Caco-2 (cell line): ENCODE data around the gene PIK3R2. TPM values are rescaled to one million over a fixed set of nuclear protein-coding genes. Genes with fewer than 3 reads are reported as not detected.

Experiments
- BruUV-seq: library from RNA; stranded (reverse); fragments of 400-500 nt; replicated peaks from 2 replicates; lab custom pipeline; 2021; lab: Mats Ljungman, UMichigan
- CTCF ChIA-PET: fragments of 300-600 bp; sonication (Branson Sonifier 250); formaldehyde crosslinking; loops from one replicate; lab custom pipeline; 2022; ENCODE audit warnings: antibody characterized with exemption; lab: Charles Lee
- POLR2A ChIA-PET: fragments of 300-600 bp; sonication (Branson Sonifier 250); formaldehyde crosslinking; loops from one replicate; lab custom pipeline; 2022; ENCODE audit warnings: antibody characterized with exemption; lab: Charles Lee
- DNase-seq, 2 experiments: peaks; one replicate each; pipeline versions ENCODE4 v3.0.0 to v3.0.0-alpha.2; 2020 to 2022
- H3K27me3 ChIP-seq: replicated peaks from 2 replicates; pipeline ENCODE4 v1.6.0; 2011; ENCODE audit warnings: low read length; ENCODE audit not compliant: control insufficient read depth, insufficient read depth
- H3K36me3 ChIP-seq: 2 replicates; pipeline ENCODE4 v1.5.1; 2011; ENCODE audit warnings: low read length; ENCODE audit not compliant: control insufficient read depth, insufficient read depth
- H3K4me1 ChIP-seq: fragments of 250-450 bp; sonication (Bioruptor Pico); 2 replicates; pipeline ENCODE4 v1.5.1; 2020; ENCODE audit warnings: mild to moderate bottlenecking
- H3K4me3 ChIP-seq: 2 replicates; pipeline ENCODE4 v1.5.1; 2011; ENCODE audit warnings: low read depth, mild to moderate bottlenecking, control low read depth, low read length
- H3K9me3 ChIP-seq: fragments of 250-450 bp; sonication (Bioruptor Pico); 2 replicates; pipeline ENCODE4 v1.5.1; 2020; ENCODE audit warnings: mild to moderate bottlenecking, moderate library complexity
- H3K27ac Mint-ChIP-seq: one replicate; pipeline ENCODE4 v1.8.0; 2022; ENCODE audit warnings: mixed read lengths; ENCODE audit not compliant: unreplicated experiment
- H3K27me3 Mint-ChIP-seq: one replicate; pipeline ENCODE4 v1.8.0; 2022; ENCODE audit warnings: mixed read lengths; ENCODE audit not compliant: insufficient read depth, unreplicated experiment
- H3K36me3 Mint-ChIP-seq: one replicate; pipeline ENCODE4 v1.8.0; 2022; ENCODE audit warnings: mild to moderate bottlenecking, mixed read lengths; ENCODE audit not compliant: insufficient read depth, unreplicated experiment
- H3K4me1 Mint-ChIP-seq: one replicate; pipeline ENCODE4 v1.8.0; 2022; ENCODE audit warnings: low read depth, mixed read lengths; ENCODE audit not compliant: unreplicated experiment
- H3K4me3 Mint-ChIP-seq: one replicate; pipeline ENCODE4 v1.8.0; 2022; ENCODE audit warnings: mild to moderate bottlenecking, moderate library complexity, mixed read lengths; ENCODE audit not compliant: unreplicated experiment
- H3K9me3 Mint-ChIP-seq: one replicate; pipeline ENCODE4 v1.8.0; 2022; ENCODE audit warnings: mixed read lengths; ENCODE audit not compliant: unreplicated experiment
- CTCF ChIP-seq, 2 experiments: fragments of 200-600 bp in 1 of 2; IDR thresholded peaks; 1 replicate in 1 of 2; 2 replicates in 1 of 2; pipeline versions ENCODE4 v1.5.1 to v1.8.0; 2011 to 2022; ENCODE audit warnings: antibody characterized with exemption in 1 of 2, control low read depth in 1 of 2, inconsistent platforms in 1 of 2, low read depth in 1 of 2, low read length in 1 of 2, mild to moderate bottlenecking in 1 of 2, moderate library complexity in 1 of 2; ENCODE audit not compliant: insufficient read depth in 1 of 2, severe bottlenecking in 1 of 2, unreplicated experiment in 1 of 2
- intact Hi-C: fragments of 100-400 bp; cut with micrococcal nuclease; formaldehyde crosslinking; loops from one replicate; pipeline ENCODE4 v1.10.0; 2022; ENCODE audit not compliant: unreplicated experiment
- total RNA-seq: library from RNA; stranded (reverse); gene quantifications from 2 replicates; pipeline ENCODE4 v1.2.3, GENCODE V29; 2022

PIK3R2 gene
- total RNA-seq, 1 experiment from 2014 or later = 34.3 TPM

- H3K36me3 ChIP-seq = peaks cover 2% of the 10 kb centered on the region
- Mint-ChIP-seq H3K27ac (no peak overlapping the region), H3K27me3 (no peaks in the 10 kb centered on the region), H3K9me3 (no peaks in the 10 kb centered on the region), H3K36me3 (peaks cover 49% of the 10 kb centered on the region), H3K4me3 (no peak overlapping the region), H3K4me1 (no peaks in the 10 kb centered on the region)
- H3K4me3 ChIP-seq = no peak overlapping the region
- TF ChIP-seq CTCF (IDR thresholded peaks at IDR 0.05; ENCODE audit: insufficient read depth in 1 of 2, low read depth in 1 of 2, low read length in 1 of 2, severe bottlenecking in 1 of 2, unreplicated experiment in 1 of 2) = no peak
- BruUV-seq = no TSS peak
- no peaks in the 10 kb centered on the region for H3K27me3 ChIP-seq
- ChIA-PET CTCF (no interaction called here), POLR2A (no interaction called here)
- no peaks in the 10 kb centered on the region for H3K9me3 ChIP-seq
- intact Hi-C loops = no loop called here
- no peaks in the 10 kb centered on the region for H3K4me1 ChIP-seq
- no peak for DNase-seq
Measured at GRCh38 chr19:18159810-18160209, 6.8 kb downstream of the PIK3R2 start.

GRCh38 chr19:18160493-18160970, 7.6 kb downstream of the PIK3R2 start:
- Mint-ChIP-seq H3K9me3 (no peaks in the 10 kb centered on the region), H3K27me3 (no peaks in the 10 kb centered on the region), H3K4me3 (no peak overlapping the region), H3K36me3 (peaks cover 48% of the 10 kb centered on the region), H3K4me1 (no peaks in the 10 kb centered on the region), H3K27ac (no peak overlapping the region)
- CTCF ChIA-PET = no interaction called here
- Histone ChIP-seq H3K4me3 (no peak overlapping the region), H3K4me1 (no peaks in the 10 kb centered on the region), H3K9me3 (no peaks in the 10 kb centered on the region), H3K36me3 (peaks cover 2% of the 10 kb centered on the region), H3K27me3 (no peaks in the 10 kb centered on the region)
- no peak for DNase-seq
- POLR2A ChIA-PET = no interaction called here
- TF ChIP-seq CTCF (IDR thresholded peaks at IDR 0.05; ENCODE audit: insufficient read depth in 1 of 2, low read depth in 1 of 2, low read length in 1 of 2, severe bottlenecking in 1 of 2, unreplicated experiment in 1 of 2) = no peak
- intact Hi-C loops = no loop called here
- no TSS peak for BruUV-seq

GRCh38 chr19:18160971-18161635, 8.1 kb downstream of the PIK3R2 start:
- Mint-ChIP-seq H3K4me3 (no peak overlapping the region), H3K36me3 (peaks cover 51% of the 10 kb centered on the region), H3K27me3 (no peaks in the 10 kb centered on the region), H3K9me3 (no peaks in the 10 kb centered on the region), H3K4me1 (no peaks in the 10 kb centered on the region), H3K27ac (no peak overlapping the region)
- Histone ChIP-seq H3K36me3 (peaks cover 2% of the 10 kb centered on the region), H3K4me3 (no peak overlapping the region), H3K4me1 (no peaks in the 10 kb centered on the region), H3K27me3 (no peaks in the 10 kb centered on the region), H3K9me3 (no peaks in the 10 kb centered on the region)
- peak in 1 of 2 experiments; percentile 38 for DNase-seq
- intact Hi-C loops = no loop called here
- POLR2A ChIA-PET = no interaction called here
- CTCF ChIA-PET = no interaction called here
- BruUV-seq = no TSS peak
- no peak for TF ChIP-seq CTCF (IDR thresholded peaks at IDR 0.05; ENCODE audit: insufficient read depth in 1 of 2, low read depth in 1 of 2, low read length in 1 of 2, severe bottlenecking in 1 of 2, unreplicated experiment in 1 of 2)
